IMR-90 (cell line): Measurements from ENCODE around the gene MEOX2. TPM values are rescaled to one million over a fixed set of nuclear protein-coding genes. Genes with fewer than 3 reads are reported as not detected.

Experiments used
- ATAC-seq: fragments of 200-7000 bp; cut with Tn5 transposase; 2 replicates; pipeline ENCODE4 v1.9.1; 2020; ENCODE audit warnings: low read depth, mild to moderate bottlenecking, moderate library complexity
- BruUV-seq: library from RNA; stranded (reverse); fragments of 400-500 nt; replicated peaks from 2 replicates; lab custom pipeline; 2021; lab: Mats Ljungman, UMichigan
- CTCF ChIA-PET: fragments of 300-600 bp; formaldehyde crosslinking; extraction: SDS; loops from one replicate; lab custom pipeline; 2021; ENCODE audit warnings: antibody characterized with exemption; lab: Yijun Ruan, JAX
- POLR2A ChIA-PET: fragments of 300-600 bp; sonication (Branson Sonifier 250); formaldehyde crosslinking; loops from one replicate; lab custom pipeline; 2022; ENCODE audit warnings: antibody characterized with exemption; ENCODE audit not compliant: unreplicated experiment; lab: Charles Lee
- DNase-seq: peaks from one replicate; pipeline ENCODE4 v3.0.0; 2013
- H2AFZ ChIP-seq: replicated peaks from 2 replicates; pipeline ENCODE3; 2013; ENCODE audit warnings: low read length, mild to moderate bottlenecking; ENCODE audit not compliant: poor library complexity
- H2AK5ac ChIP-seq: 2 replicates; pipeline ENCODE4 v1.6.1; 2013; ENCODE audit warnings: low read depth, low read length, inconsistent platforms
- H2AK9ac ChIP-seq: replicated peaks from 2 replicates; pipeline ENCODE3; 2013; ENCODE audit warnings: mild to moderate bottlenecking, low read depth, low read length, moderate library complexity; ENCODE audit not compliant: poor library complexity
- H2BK120ac ChIP-seq: 2 replicates; pipeline ENCODE4 v1.6.1; 2013; ENCODE audit warnings: low read depth, low read length, inconsistent platforms
- H2BK15ac ChIP-seq: 3 replicates; pipeline ENCODE4 v1.6.1; 2013; ENCODE audit warnings: low read depth, low read length, inconsistent platforms
- H2BK20ac ChIP-seq: 2 replicates; pipeline ENCODE4 v1.6.1; 2013; ENCODE audit warnings: low read depth, mild to moderate bottlenecking, inconsistent platforms, low read length, moderate library complexity
- H2BK5ac ChIP-seq: 2 replicates; pipeline ENCODE4 v1.6.1; 2013; ENCODE audit warnings: mild to moderate bottlenecking, low read depth, low read length, inconsistent platforms; ENCODE audit not compliant: poor library complexity, severe bottlenecking
- H3K14ac ChIP-seq: replicated peaks from 2 replicates; pipeline ENCODE4 v1.6.1; 2013; ENCODE audit warnings: low read depth, low read length, inconsistent platforms
- H3K18ac ChIP-seq: 2 replicates; pipeline ENCODE4 v1.6.1; 2013; ENCODE audit warnings: low read depth, low read length, control low read depth
- H3K23ac ChIP-seq: 2 replicates; pipeline ENCODE4 v1.6.1; 2013; ENCODE audit warnings: low read depth, low read length, inconsistent platforms
- H3K27ac ChIP-seq: 2 replicates; pipeline ENCODE4 v1.5.1; 2013; ENCODE audit warnings: mild to moderate bottlenecking, control low read depth, low read length; ENCODE audit not compliant: insufficient read depth
- H3K27me3 ChIP-seq: 2 replicates; pipeline ENCODE4 v1.6.1; 2013; ENCODE audit warnings: low read length; ENCODE audit not compliant: control insufficient read depth, insufficient read depth
- H3K36me3 ChIP-seq: 2 replicates; pipeline ENCODE4 v1.6.1; 2013; ENCODE audit warnings: low read length, mixed read lengths; ENCODE audit not compliant: control insufficient read depth, insufficient read depth
- H3K4ac ChIP-seq: 2 replicates; pipeline ENCODE4 v1.6.1; 2013; ENCODE audit warnings: low read depth, low read length, inconsistent platforms
- H3K4me1 ChIP-seq: 2 replicates; pipeline ENCODE4 v1.6.1; 2013; ENCODE audit warnings: low read length, mixed read lengths; ENCODE audit not compliant: control insufficient read depth, insufficient read depth
- H3K4me2 ChIP-seq: 2 replicates; pipeline ENCODE4 v1.6.1; 2013; ENCODE audit warnings: low read depth, mild to moderate bottlenecking, control low read depth, low read length, moderate library complexity
- H3K4me3 ChIP-seq: 2 replicates; pipeline ENCODE4 v1.5.1; 2013; ENCODE audit warnings: low read depth, mild to moderate bottlenecking, control low read depth, low read length, moderate library complexity; ENCODE audit not compliant: insufficient read depth
- H3K56ac ChIP-seq: 2 replicates; pipeline ENCODE4 v1.6.1; 2013; ENCODE audit warnings: low read length, inconsistent platforms; ENCODE audit not compliant: insufficient read depth; ENCODE audit errors: extremely low read depth
- H3K79me1 ChIP-seq, 2 experiments: 2 replicates each; pipeline ENCODE4 v1.6.1; 2013; ENCODE audit warnings: low read length in 2 of 2, inconsistent platforms in 1 of 2, low read depth in 1 of 2
- H3K9ac ChIP-seq: 2 replicates; pipeline ENCODE4 v1.6.1; 2013; ENCODE audit warnings: low read depth, low read length, control low read depth
- H3K9me1 ChIP-seq: 2 replicates; pipeline ENCODE4 v1.6.1; 2013; ENCODE audit warnings: low read length, inconsistent platforms; ENCODE audit not compliant: insufficient read depth
- H3K9me3 ChIP-seq: 2 replicates; pipeline ENCODE4 v1.6.1; 2013; ENCODE audit warnings: low read length; ENCODE audit not compliant: control insufficient read depth, insufficient read depth
- H4K20me1 ChIP-seq: 2 replicates; pipeline ENCODE4 v1.6.1; 2013; ENCODE audit warnings: low read length, inconsistent platforms; ENCODE audit not compliant: insufficient read depth
- H4K5ac ChIP-seq: 2 replicates; pipeline ENCODE4 v1.6.1; 2013; ENCODE audit warnings: mild to moderate bottlenecking, low read depth, low read length, control low read depth
- H4K8ac ChIP-seq, 2 experiments: 2 replicates each; pipeline ENCODE4 v1.6.1; 2013; ENCODE audit warnings: low read depth in 2 of 2, low read length in 2 of 2, control low read depth in 1 of 2, inconsistent platforms in 1 of 2
- H4K91ac ChIP-seq: 2 replicates; pipeline ENCODE4 v1.6.1; 2013; ENCODE audit warnings: low read depth, low read length, inconsistent platforms; ENCODE audit not compliant: insufficient read depth
- MAZ ChIP-seq: IDR thresholded peaks from 2 replicates; pipeline ENCODE4 v1.6.1; 2012; ENCODE audit warnings: low read depth, mild to moderate bottlenecking, low read length, improper control_type of control experiment, moderate library complexity, borderline replicate concordance
- POLR2A ChIP-seq: IDR thresholded peaks from 2 replicates; pipeline ENCODE4 v1.6.1; 2012; ENCODE audit warnings: mild to moderate bottlenecking, low read depth, low read length
- RFX5 ChIP-seq: IDR thresholded peaks from 2 replicates; pipeline ENCODE4 v1.8.0; 2012; ENCODE audit warnings: low read depth, mild to moderate bottlenecking, low read length, moderate library complexity
- WGBS, 2 experiments: methylation state at CpG; one replicate each; pipeline versions ENCODE4 v1.1.5 to v1.1.7; 2013; ENCODE audit warnings: missing lambda C conversion rate in 2 of 2; ENCODE audit not compliant: insufficient read length in 1 of 2; ENCODE audit errors: extremely low coverage in 2 of 2; 5-methylcytosine and 5-hydroxymethylcytosine counted together
- dilution Hi-C: fragments of 300-500 bp; cut with HindIII; formaldehyde crosslinking; loops from one replicate; pipeline ENCODE4 v1.14.3; 2018; ENCODE audit warnings: low sequenced_read_pairs; ENCODE audit not compliant: unreplicated experiment
- in situ Hi-C: fragments of 300-500 bp; cut with MboI; formaldehyde crosslinking; loops from 3 replicates; pipeline ENCODE4 v1.14.3; 2019; ENCODE audit warnings: low sequenced_read_pairs, inconsistent platforms, mixed read lengths
- intact Hi-C: fragments of 100-400 bp; cut with micrococcal nuclease; formaldehyde crosslinking; loops from 2 replicates; pipeline ENCODE4 v1.10.0; 2022
- polyA plus RNA-seq, 3 experiments: library from polyadenylated mRNA; depleted of rRNA; stranded (reverse); fragments of >200 nt; gene quantifications; 2 replicates each; pipeline ENCODE4 v1.2.3, GENCODE V29; 2012; ENCODE audit warnings: low replicate concordance in 1 of 3
- total RNA-seq: library from RNA; depleted of rRNA; stranded (reverse); fragments of >200 nt; gene quantifications from 2 replicates; pipeline ENCODE4 v1.2.3, GENCODE V29; 2012
- TF ChIP-seq, protein P1 (sequence below): conservative IDR thresholded peaks from 2 replicates; pipeline ENCODE4 v1.5.1; 2012; ENCODE audit warnings: mild to moderate bottlenecking, low read depth, low read length, improper control_type of control experiment
- TF ChIP-seq, protein P2 (sequence below): fragments of 150-350 bp; IDR thresholded peaks from 2 replicates; pipeline ENCODE4 v1.6.1; 2016; ENCODE audit warnings: low read depth, mild to moderate bottlenecking, low read length, moderate library complexity, borderline replicate concordance

MEOX2 gene
- total and polyA plus RNA-seq, 2 of the 4 experiments (the other 2 are of a cell fraction): under 0.01 TPM; not detected in 1

GRCh38 chr7:15603124-15603523, 83.4 kb downstream of the MEOX2 start:
- Histone ChIP-seq H2BK5ac (no peak overlapping the region), H3K9ac (no peak overlapping the region), H3K9me3 (peaks cover 5% of the 10 kb centered on the region), H2BK120ac (no peak overlapping the region), H4K8ac (no peak overlapping the region), H3K4me3 (no peak overlapping the region), H2AK9ac (no peak overlapping the region), H2BK15ac (no peak overlapping the region), H3K36me3 (no peaks in the 10 kb centered on the region), H3K9me1 (no peaks in the 10 kb centered on the region), H3K18ac (no peak overlapping the region), H2AFZ (no peak overlapping the region), H3K56ac (no peak overlapping the region), H3K4me1 (no peaks in the 10 kb centered on the region), H3K27me3 (no peaks in the 10 kb centered on the region), H3K4me2 (no peak overlapping the region), H3K14ac (no peak overlapping the region), H3K79me1 (no peaks in the 10 kb centered on the region), H4K5ac (no peak overlapping the region), H3K27ac (no peak overlapping the region), H3K23ac (no peak overlapping the region), H4K20me1 (no peaks in the 10 kb centered on the region), H2AK5ac (no peak overlapping the region), H3K4ac (no peak overlapping the region), H2BK20ac (no peak overlapping the region), H4K91ac (no peak overlapping the region)
- CTCF ChIA-PET: no interaction called here
- intact Hi-C loops: no loop called here
- BruUV-seq: no TSS peak
- 100% methylated on average over 1 of the region's 2 CpGs; no CpG with 5 or more reads in 1 of the 2 experiments for WGBS, 2 experiments
- POLR2A ChIA-PET: no interaction called here
- in situ Hi-C loops: no loop called here
- dilution Hi-C loops: no loop called here
- no peak for TF ChIP-seq POLR2A
- TF ChIP-seq, protein P1, sequence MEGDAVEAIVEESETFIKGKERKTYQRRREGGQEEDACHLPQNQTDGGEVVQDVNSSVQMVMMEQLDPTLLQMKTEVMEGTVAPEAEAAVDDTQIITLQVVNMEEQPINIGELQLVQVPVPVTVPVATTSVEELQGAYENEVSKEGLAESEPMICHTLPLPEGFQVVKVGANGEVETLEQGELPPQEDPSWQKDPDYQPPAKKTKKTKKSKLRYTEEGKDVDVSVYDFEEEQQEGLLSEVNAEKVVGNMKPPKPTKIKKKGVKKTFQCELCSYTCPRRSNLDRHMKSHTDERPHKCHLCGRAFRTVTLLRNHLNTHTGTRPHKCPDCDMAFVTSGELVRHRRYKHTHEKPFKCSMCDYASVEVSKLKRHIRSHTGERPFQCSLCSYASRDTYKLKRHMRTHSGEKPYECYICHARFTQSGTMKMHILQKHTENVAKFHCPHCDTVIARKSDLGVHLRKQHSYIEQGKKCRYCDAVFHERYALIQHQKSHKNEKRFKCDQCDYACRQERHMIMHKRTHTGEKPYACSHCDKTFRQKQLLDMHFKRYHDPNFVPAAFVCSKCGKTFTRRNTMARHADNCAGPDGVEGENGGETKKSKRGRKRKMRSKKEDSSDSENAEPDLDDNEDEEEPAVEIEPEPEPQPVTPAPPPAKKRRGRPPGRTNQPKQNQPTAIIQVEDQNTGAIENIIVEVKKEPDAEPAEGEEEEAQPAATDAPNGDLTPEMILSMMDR: no peak
- TF ChIP-seq MAZ: no peak
- TF ChIP-seq, protein P2, sequence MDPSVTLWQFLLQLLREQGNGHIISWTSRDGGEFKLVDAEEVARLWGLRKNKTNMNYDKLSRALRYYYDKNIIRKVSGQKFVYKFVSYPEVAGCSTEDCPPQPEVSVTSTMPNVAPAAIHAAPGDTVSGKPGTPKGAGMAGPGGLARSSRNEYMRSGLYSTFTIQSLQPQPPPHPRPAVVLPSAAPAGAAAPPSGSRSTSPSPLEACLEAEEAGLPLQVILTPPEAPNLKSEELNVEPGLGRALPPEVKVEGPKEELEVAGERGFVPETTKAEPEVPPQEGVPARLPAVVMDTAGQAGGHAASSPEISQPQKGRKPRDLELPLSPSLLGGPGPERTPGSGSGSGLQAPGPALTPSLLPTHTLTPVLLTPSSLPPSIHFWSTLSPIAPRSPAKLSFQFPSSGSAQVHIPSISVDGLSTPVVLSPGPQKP: no peak
- TF ChIP-seq RFX5: no peak
- ATAC-seq (no peak), DNase-seq (no peak)
